ENCODE data around the gene CD40LG.

- TF ChIP-seq, protein P1, sequence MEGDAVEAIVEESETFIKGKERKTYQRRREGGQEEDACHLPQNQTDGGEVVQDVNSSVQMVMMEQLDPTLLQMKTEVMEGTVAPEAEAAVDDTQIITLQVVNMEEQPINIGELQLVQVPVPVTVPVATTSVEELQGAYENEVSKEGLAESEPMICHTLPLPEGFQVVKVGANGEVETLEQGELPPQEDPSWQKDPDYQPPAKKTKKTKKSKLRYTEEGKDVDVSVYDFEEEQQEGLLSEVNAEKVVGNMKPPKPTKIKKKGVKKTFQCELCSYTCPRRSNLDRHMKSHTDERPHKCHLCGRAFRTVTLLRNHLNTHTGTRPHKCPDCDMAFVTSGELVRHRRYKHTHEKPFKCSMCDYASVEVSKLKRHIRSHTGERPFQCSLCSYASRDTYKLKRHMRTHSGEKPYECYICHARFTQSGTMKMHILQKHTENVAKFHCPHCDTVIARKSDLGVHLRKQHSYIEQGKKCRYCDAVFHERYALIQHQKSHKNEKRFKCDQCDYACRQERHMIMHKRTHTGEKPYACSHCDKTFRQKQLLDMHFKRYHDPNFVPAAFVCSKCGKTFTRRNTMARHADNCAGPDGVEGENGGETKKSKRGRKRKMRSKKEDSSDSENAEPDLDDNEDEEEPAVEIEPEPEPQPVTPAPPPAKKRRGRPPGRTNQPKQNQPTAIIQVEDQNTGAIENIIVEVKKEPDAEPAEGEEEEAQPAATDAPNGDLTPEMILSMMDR (conservative IDR thresholded peaks at IDR 0.05; ENCODE audit: low read length), result peak; percentile 78
- TF ChIP-seq EZH2phosphoT487 (IDR thresholded peaks at IDR 0.05; ENCODE audit: borderline replicate concordance, low read depth, low read length), result no peak
These were observed 46.6 kb downstream of the CD40LG start for GRCh38 chrX:136694431-136695087.

Measured in OCI-LY7 (cell line).